Measurements from ENCODE around the gene CIBAR2.

CIBAR2 gene

GRCh38 chr16:85062845-85063244 is 49.4 kb downstream of the CIBAR2 start:
- H3K36me3 Mint-ChIP-seq (ENCODE audit: low read depth) = no peaks in the 10 kb centered on the region
- H3K4me3 Mint-ChIP-seq = no peak overlapping the region
- peaks cover 6% of the 10 kb centered on the region for H3K4me1 Mint-ChIP-seq
- TF ChIP-seq CTCF (IDR thresholded peaks at IDR 0.05; ENCODE audit: unreplicated experiment in 3 of 3) = no peak
- H3K27ac Mint-ChIP-seq = no peak overlapping the region
- no peaks in the 10 kb centered on the region for H3K9me3 Mint-ChIP-seq
- H3K27me3 Mint-ChIP-seq (ENCODE audit: low read depth) = peaks cover 5% of the 10 kb centered on the region

DNA sequence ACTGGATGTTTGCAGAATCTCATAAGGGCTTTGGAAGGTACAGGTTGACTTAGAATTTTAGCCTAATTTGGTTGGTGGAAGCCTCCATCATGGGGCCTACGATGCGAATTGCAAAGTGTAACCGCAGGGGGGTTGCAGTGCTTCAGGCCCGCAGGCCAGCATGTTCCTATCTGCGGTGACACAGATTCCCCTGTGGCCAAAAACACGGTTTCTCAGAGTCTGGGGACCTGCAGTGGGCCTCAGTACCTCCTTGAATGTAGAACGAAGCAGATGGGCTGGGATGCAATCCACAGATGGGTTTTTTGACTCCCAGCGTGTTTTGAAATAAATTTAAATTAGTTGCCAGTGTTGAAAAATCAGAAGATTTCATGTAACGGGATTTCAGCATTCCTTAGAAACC is 49.9 kb downstream of the CIBAR2 start:
- no peak for TF ChIP-seq CTCF (IDR thresholded peaks at IDR 0.05; ENCODE audit: unreplicated experiment in 3 of 3)
- H3K4me1 Mint-ChIP-seq = peaks cover 9% of the 10 kb centered on the region
- no peaks in the 10 kb centered on the region for H3K36me3 Mint-ChIP-seq (ENCODE audit: low read depth)
- H3K27ac Mint-ChIP-seq = no peak overlapping the region
- H3K27me3 Mint-ChIP-seq (ENCODE audit: low read depth) = peaks cover 5% of the 10 kb centered on the region
- H3K9me3 Mint-ChIP-seq = no peaks in the 10 kb centered on the region
- H3K4me3 Mint-ChIP-seq = no peak overlapping the region

GRCh38 chr16:85061566-85061965 is 50.7 kb downstream of the CIBAR2 start:
- no peak for TF ChIP-seq CTCF (IDR thresholded peaks at IDR 0.05; ENCODE audit: unreplicated experiment in 3 of 3)
- no peaks in the 10 kb centered on the region for H3K36me3 Mint-ChIP-seq (ENCODE audit: low read depth)
- H3K4me1 Mint-ChIP-seq = peaks cover 15% of the 10 kb centered on the region
- H3K4me3 Mint-ChIP-seq = no peak overlapping the region
- H3K27ac Mint-ChIP-seq = no peak overlapping the region
- no peaks in the 10 kb centered on the region for H3K9me3 Mint-ChIP-seq
- H3K27me3 Mint-ChIP-seq (ENCODE audit: low read depth) = peaks cover 11% of the 10 kb centered on the region

- peaks cover 26% of the 10 kb centered on the region for H3K4me1 Mint-ChIP-seq
- H3K4me3 Mint-ChIP-seq = no peak overlapping the region
- H3K9me3 Mint-ChIP-seq = no peaks in the 10 kb centered on the region
- H3K36me3 Mint-ChIP-seq (ENCODE audit: low read depth) = no peaks in the 10 kb centered on the region
- TF ChIP-seq CTCF (IDR thresholded peaks at IDR 0.05; ENCODE audit: unreplicated experiment in 3 of 3) = no peak
- no peak overlapping the region for H3K27ac Mint-ChIP-seq
- H3K27me3 Mint-ChIP-seq (ENCODE audit: low read depth) = peaks cover 11% of the 10 kb centered on the region
Observed at GRCh38 chr16:85058909-85059308, 53.4 kb downstream of the CIBAR2 start.

- H3K36me3 Mint-ChIP-seq (ENCODE audit: low read depth) = no peaks in the 10 kb centered on the region
- no peak for TF ChIP-seq CTCF (IDR thresholded peaks at IDR 0.05; ENCODE audit: unreplicated experiment in 3 of 3)
- H3K4me1 Mint-ChIP-seq = peaks cover 26% of the 10 kb centered on the region
- no peak overlapping the region for H3K27ac Mint-ChIP-seq
- no peak overlapping the region for H3K4me3 Mint-ChIP-seq
- no peaks in the 10 kb centered on the region for H3K9me3 Mint-ChIP-seq
- peaks cover 11% of the 10 kb centered on the region for H3K27me3 Mint-ChIP-seq (ENCODE audit: low read depth)
Observed at GRCh38 chr16:85057948-85058347, 54.3 kb downstream of the CIBAR2 start.

DNA sequence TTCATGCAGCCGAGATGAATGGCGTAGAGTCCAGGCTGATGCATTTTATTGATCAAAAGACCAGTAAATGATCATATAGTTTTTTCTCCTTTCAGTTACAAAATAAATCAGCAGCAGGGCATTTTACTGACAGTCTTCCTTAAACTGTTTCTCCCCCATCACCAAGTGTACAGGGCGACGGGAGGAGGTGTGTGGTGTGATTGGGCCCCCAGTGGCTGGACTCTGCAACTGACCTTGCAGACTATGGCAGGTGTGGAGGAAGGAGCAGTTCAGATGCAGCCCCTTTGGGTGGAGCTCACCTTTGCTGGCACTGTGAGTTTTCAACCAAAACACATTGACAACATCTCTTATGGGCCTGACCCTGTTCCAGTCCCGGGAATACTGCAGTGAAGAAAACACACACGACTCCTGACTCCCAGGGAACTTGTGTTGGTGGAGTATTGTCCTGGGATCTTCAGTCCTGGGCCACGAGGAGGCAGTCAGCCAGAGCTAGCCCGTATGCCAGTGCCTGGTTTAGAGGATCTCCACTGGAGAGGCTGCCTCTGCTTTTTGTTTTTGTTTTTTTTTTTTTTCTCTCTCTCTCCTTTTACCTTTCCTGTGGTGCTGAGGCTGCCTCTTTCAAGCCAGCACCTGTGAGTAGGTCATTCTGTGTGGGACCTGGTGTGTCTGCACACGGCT is 54.9 kb downstream of the CIBAR2 start:
- Mint-ChIP-seq H3K9me3 (no peaks in the 10 kb centered on the region), H3K4me1 (peaks cover 26% of the 10 kb centered on the region), H3K27me3 (ENCODE audit: low read depth) (peaks cover 11% of the 10 kb centered on the region), H3K36me3 (ENCODE audit: low read depth) (no peaks in the 10 kb centered on the region), H3K4me3 (no peak overlapping the region), H3K27ac (peak overlapping the region in 1 of 3 experiments; percentile 91)
- peak in 1 of 3 experiments; percentile 12 for TF ChIP-seq CTCF (IDR thresholded peaks at IDR 0.05; ENCODE audit: unreplicated experiment in 3 of 3)
